Measurements from ENCODE around the gene LRP1. TPM values are rescaled to one million over a fixed set of nuclear protein-coding genes. Genes with fewer than 3 reads are reported as not detected.

LRP1 gene
- 237 and 303 TPM in 2 replicates for total RNA-seq (2012; rRNA removed)

DNA sequence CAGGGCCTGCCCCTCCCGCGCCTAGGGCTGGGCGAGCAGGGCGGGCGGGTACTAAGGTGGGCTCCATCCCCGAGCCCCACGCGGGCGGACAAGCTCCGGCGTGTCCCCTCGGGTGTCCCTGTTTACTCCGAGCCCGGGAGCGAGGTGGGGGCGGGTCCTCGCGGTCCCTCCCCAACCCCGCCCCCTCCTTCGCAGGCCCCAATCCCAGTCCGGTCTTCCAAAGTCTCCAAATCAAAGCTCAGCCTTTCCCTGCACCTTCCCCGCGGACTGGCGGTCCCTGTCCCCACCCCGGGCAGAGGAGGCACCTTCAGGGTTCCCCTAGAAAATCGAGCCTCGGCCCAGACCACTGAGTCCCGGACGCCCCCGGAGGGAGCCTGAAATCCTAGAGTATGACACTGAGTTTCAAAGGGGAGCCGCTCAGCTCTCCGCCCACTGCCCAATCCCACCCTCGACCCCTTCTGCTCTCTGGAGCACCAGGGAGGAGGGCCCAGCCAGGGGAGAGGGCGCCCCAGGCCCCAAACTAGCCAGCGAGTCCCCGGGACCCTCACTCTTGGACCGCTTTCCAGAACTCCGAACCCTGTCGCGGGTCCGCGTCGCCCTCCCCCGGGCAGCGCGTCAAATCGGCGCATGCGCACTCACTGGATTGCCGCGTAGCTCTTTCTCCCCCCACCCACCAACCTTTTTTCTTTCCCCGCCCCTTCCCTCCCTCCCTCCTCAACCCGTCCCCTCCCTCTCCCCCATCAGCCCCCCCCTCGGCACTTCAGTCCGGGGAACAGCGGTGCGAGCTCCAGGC is at the start of gene LRP1:
TSS of gene LRP1 (plus strand) at position 758 of the 793 bp plus-strand sequence. CDS start 482 bp downstream, outside the sequence.
- Histone ChIP-seq H3K4me1 (ENCODE audit: control insufficient read depth, insufficient read depth, low read length) (peaks cover 37% of the 10 kb centered on the region), H3K36me3 (ENCODE audit: insufficient read depth, low read length) (peaks cover 14% of the 10 kb centered on the region), H3K9ac (ENCODE audit: low read depth, low read length) (peak within 1 kb of the TSS; percentile 79), H3K27me3 (ENCODE audit: control insufficient read depth, insufficient read depth, low read length) (no peaks in the 10 kb centered on the region), H3K4me3 (ENCODE audit: low read length) (peak within 1 kb of the TSS; percentile 80), H3K4me2 (ENCODE audit: low read length) (peak within 1 kb of the TSS; percentile 96), H3K9me3 (replicated peaks; ENCODE audit: low read length) (no peaks in the 10 kb centered on the region)

DNA sequence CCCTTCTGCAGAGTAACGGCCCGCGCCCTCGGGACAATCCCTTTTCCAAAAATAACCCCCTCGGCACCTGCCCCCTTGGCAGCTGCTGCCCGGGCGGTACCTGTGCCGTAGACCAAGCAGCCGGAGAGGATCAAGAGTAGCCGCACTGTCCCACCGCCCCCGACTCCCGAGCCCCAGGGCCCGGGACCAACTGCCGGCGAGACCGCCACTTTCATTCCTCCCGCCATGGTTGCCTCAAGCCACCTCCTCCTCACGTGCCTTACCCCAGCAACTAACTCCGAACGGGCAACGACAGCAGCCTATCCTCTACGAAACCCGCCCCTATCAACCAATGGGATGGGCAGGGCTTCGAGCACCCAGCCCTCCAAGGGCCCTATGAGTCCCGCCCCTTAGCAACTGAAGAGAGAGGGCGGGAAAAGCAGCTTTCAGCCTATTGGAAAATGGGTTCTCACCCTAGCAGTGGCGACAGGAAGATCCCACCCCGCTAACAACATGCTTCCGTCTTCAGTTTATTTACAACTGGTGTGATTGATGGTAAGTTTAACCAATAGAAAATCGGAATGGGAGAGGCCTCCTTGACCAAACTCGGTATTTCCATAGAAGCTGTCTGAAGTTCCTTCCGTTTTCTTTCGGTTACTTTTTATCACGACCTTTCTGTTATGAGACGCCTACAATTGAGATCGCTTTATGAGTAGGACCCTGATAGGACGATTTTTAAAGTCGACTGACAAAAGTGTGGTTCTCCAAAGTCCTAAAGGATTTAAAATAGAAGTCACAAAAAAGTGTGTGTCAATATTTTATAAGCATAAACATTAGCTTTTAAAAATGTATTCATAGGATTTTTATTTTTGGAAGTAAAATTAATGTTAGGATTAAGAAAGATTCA is 49.5 kb upstream of the LRP1 start, which contains the start of gene NEMP1:
TSS of gene NEMP1 (minus strand) at position 273 of the 886 bp plus-strand sequence. CDS start at position 227, 46 bp downstream.
- peak within 1 kb of the TSS; percentile 86 for H3K4me3 ChIP-seq (ENCODE audit: low read length)

DNA sequence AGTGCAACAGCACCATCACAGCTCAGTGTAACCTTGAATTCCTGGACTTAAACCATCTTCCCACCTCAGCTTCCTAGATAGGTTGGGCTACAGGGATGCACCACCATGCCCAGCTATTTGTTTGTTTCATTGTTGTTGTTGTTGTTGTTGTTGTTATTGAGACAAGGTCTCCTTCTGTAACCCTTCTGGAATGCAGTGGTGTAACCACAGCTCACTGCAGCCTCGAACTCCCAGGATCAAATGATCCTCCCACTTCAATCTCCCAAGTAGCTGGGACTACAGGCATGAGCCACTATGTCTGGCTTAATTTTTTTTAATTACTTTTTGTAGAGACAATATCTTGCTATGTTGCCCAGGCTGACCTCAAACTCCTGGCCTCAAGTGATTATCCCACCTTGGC is 48.5 kb upstream of the LRP1 start:
- H3K4me2 ChIP-seq (ENCODE audit: low read length): peak overlapping the region; percentile 79
- H3K4me3 ChIP-seq (ENCODE audit: low read length): no peak overlapping the region
- H3K9ac ChIP-seq (ENCODE audit: low read depth, low read length): peak overlapping the region; percentile 83
- no peaks in the 10 kb centered on the region for H3K27me3 ChIP-seq (ENCODE audit: control insufficient read depth, insufficient read depth, low read length)
- H3K4me1 ChIP-seq (ENCODE audit: control insufficient read depth, insufficient read depth, low read length): peaks cover 14% of the 10 kb centered on the region
- H3K36me3 ChIP-seq (ENCODE audit: insufficient read depth, low read length): no peaks in the 10 kb centered on the region
- H3K9me3 ChIP-seq (replicated peaks; ENCODE audit: low read length): no peaks in the 10 kb centered on the region

More for the DNA sequence above, 49.5 kb upstream of the LRP1 start, which contains the start of gene NEMP1:
- Histone ChIP-seq H3K36me3 (ENCODE audit: insufficient read depth, low read length) (no peaks in the 10 kb centered on the region), H3K4me1 (ENCODE audit: control insufficient read depth, insufficient read depth, low read length) (peaks cover 14% of the 10 kb centered on the region), H3K4me2 (ENCODE audit: low read length) (peak within 1 kb of the TSS; percentile 89), H3K27me3 (ENCODE audit: control insufficient read depth, insufficient read depth, low read length) (no peaks in the 10 kb centered on the region), H3K9ac (ENCODE audit: low read depth, low read length) (peak within 1 kb of the TSS; percentile 86), H3K9me3 (replicated peaks; ENCODE audit: low read length) (no peaks in the 10 kb centered on the region)

DNA sequence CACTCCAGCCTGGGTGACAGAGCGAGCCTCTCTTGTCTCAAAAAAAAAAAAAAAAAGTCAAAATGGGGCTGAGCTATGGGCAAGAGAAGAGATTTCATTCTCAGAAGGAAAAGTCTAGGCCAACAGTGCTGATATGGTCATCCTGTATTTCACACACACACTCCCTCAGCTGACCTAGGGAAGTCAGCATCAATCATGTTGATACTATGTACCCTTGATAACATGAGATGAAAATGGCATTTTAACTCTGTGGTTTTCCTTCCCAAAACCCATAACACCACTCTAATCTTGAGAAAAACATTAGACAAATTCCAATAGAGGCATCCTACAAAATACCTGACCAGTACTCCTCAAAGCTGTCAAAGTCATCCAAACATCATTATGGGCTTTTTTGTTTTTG is 47.4 kb upstream of the LRP1 start:
- no peak overlapping the region for H3K9ac ChIP-seq (ENCODE audit: low read depth, low read length)

DNA sequence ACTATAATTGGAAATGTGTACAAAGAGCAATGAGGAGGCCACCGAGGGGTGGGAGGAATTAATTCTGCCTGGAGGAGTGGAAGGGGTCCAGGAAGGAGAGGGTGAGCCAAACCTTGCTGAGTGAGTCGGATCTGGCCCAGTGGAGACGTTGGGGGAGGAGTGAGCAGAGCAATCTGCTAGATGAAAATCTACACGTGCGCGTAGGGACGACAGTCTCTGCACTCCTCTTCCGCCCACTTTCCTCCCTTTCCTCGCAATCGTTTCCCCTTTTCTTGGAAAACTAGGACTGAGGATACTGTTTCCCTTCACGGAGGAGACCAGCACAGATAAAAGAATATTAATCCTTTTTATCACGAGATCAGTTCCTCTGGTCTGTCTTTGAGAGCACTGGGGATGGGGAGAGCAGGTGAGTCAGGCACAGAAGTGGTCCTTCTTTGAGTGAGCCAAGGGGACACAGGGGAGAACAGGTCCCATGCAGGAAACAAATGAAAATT is 42.2 kb upstream of the LRP1 start:
- H3K36me3 ChIP-seq (ENCODE audit: insufficient read depth, low read length): peaks cover 10% of the 10 kb centered on the region
- no peaks in the 10 kb centered on the region for H3K9me3 ChIP-seq (replicated peaks; ENCODE audit: low read length)
- peak overlapping the region; percentile 96 for H3K9ac ChIP-seq (ENCODE audit: low read depth, low read length)
- H3K27me3 ChIP-seq (ENCODE audit: control insufficient read depth, insufficient read depth, low read length): no peaks in the 10 kb centered on the region
- H3K4me1 ChIP-seq (ENCODE audit: control insufficient read depth, insufficient read depth, low read length): peaks cover 24% of the 10 kb centered on the region
- peak overlapping the region; percentile 86 for H3K4me3 ChIP-seq (ENCODE audit: low read length)
- H3K4me2 ChIP-seq (ENCODE audit: low read length): peak overlapping the region; percentile 94

More for the DNA sequence above, 47.4 kb upstream of the LRP1 start:
- Histone ChIP-seq H3K4me1 (ENCODE audit: control insufficient read depth, insufficient read depth, low read length) (peaks cover 18% of the 10 kb centered on the region), H3K36me3 (ENCODE audit: insufficient read depth, low read length) (no peaks in the 10 kb centered on the region), H3K27me3 (ENCODE audit: control insufficient read depth, insufficient read depth, low read length) (no peaks in the 10 kb centered on the region), H3K4me3 (ENCODE audit: low read length) (no peak overlapping the region), H3K9me3 (replicated peaks; ENCODE audit: low read length) (no peaks in the 10 kb centered on the region), H3K4me2 (ENCODE audit: low read length) (no peak overlapping the region)

DNA sequence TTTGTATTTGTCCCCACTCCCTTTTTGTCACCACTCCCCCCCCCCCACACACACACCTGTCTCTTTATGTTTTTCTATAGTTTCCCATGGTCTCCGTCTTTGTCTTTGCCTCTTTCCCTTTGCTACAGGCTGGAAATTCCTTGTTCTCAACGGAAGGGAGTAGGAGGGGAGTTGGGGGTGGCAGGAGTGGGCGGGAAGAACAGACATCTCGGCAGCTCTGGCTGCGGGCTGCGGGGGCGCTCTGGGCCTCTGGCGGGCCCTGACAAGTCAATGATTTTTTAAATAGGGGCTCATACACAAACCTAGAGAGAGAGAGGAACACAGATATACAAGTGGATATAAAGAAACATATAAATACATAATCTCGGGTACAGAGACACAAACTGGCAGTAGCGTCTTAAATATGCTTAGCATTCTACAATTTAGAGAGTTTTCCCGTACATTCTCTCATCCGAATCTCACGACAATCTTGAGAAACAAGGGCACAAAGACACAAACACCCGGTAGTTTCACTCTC is 41.7 kb upstream of the LRP1 start:
- H3K27me3 ChIP-seq (ENCODE audit: control insufficient read depth, insufficient read depth, low read length): no peaks in the 10 kb centered on the region
- H3K9ac ChIP-seq (ENCODE audit: low read depth, low read length): peak overlapping the region; percentile 96
- H3K4me2 ChIP-seq (ENCODE audit: low read length): peak overlapping the region; percentile 94
- peaks cover 15% of the 10 kb centered on the region for H3K36me3 ChIP-seq (ENCODE audit: insufficient read depth, low read length)
- no peaks in the 10 kb centered on the region for H3K9me3 ChIP-seq (replicated peaks; ENCODE audit: low read length)
- peaks cover 29% of the 10 kb centered on the region for H3K4me1 ChIP-seq (ENCODE audit: control insufficient read depth, insufficient read depth, low read length)
- H3K4me3 ChIP-seq (ENCODE audit: low read length): peak overlapping the region; percentile 86

DNA sequence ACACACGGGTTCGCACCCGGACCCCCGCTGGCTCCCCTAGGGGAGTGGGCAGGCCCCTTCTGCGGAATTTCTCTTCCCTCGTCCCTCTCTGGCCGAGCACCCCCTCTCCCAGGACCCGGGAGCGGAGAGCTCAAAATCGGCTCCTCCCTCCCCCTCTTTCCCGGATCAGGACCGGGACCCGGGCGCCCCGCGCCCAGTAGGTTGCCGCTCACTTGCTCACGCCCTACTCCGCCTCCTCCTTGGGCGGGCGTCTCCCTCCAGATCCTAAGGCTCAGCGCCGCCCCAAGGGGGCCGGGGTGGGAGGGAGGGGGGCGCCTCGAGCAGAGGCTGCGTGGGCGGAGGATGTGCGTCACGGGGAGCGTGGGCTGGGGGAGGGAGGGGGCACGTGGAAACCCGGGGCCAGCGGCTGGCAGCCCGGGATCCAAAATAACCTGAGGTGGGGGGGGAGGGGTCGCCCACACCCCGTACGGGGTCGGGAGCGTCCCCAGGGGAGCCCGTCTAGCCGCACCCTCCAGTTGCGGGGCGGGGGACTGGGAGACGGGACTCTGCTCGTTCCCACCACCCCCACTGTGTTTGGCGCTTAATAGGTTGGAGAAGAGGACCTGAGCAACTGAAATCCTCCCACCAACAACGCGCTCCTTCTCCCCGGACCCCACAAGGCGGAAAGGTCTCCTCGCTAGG is 41.1 kb upstream of the LRP1 start:
- Histone ChIP-seq H3K4me1 (ENCODE audit: control insufficient read depth, insufficient read depth, low read length) (peaks cover 35% of the 10 kb centered on the region), H3K4me2 (ENCODE audit: low read length) (peak overlapping the region; percentile 94), H3K27me3 (ENCODE audit: control insufficient read depth, insufficient read depth, low read length) (no peaks in the 10 kb centered on the region), H3K9ac (ENCODE audit: low read depth, low read length) (peak overlapping the region; percentile 96), H3K4me3 (ENCODE audit: low read length) (peak overlapping the region; percentile 86), H3K36me3 (ENCODE audit: insufficient read depth, low read length) (peaks cover 21% of the 10 kb centered on the region), H3K9me3 (replicated peaks; ENCODE audit: low read length) (no peaks in the 10 kb centered on the region)

DNA sequence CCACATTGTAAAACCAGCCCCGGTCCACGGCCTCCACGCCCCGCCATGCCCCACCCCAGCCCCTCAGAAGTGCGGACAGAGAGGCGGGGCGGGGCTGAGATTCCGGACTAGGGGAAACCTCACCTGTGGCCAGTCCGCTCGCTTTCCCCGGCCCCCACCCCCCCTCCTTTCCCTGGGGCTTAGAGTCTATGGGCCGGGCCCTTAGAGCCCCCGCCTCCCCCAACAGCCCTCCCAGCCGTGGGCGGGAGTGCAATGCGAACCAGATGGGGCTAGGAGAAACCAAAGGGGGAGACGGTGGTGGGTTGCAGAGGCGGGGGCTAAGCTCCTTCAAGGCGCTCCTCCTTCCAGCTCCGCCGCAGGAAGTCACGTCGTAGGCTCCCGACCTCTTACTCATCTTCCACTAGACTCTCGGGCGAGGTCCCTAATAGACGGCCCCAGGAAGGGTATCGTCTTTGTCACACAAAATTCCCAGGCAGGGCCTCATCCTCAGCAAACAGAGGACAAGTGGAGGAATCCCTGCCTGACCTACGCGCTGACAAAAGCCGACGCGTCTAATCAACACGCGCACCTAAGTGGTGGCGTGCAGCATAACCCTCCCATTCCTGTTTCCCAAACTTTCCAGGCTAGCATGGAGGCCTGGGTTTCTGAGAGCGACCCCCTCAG is 40.5 kb upstream of the LRP1 start:
- peak overlapping the region; percentile 86 for H3K4me3 ChIP-seq (ENCODE audit: low read length)
- no peaks in the 10 kb centered on the region for H3K27me3 ChIP-seq (ENCODE audit: control insufficient read depth, insufficient read depth, low read length)
- peaks cover 42% of the 10 kb centered on the region for H3K4me1 ChIP-seq (ENCODE audit: control insufficient read depth, insufficient read depth, low read length)
- no peaks in the 10 kb centered on the region for H3K9me3 ChIP-seq (replicated peaks; ENCODE audit: low read length)
- H3K4me2 ChIP-seq (ENCODE audit: low read length): peak overlapping the region; percentile 94
- H3K9ac ChIP-seq (ENCODE audit: low read depth, low read length): peak overlapping the region; percentile 95
- H3K36me3 ChIP-seq (ENCODE audit: insufficient read depth, low read length): peaks cover 28% of the 10 kb centered on the region

DNA sequence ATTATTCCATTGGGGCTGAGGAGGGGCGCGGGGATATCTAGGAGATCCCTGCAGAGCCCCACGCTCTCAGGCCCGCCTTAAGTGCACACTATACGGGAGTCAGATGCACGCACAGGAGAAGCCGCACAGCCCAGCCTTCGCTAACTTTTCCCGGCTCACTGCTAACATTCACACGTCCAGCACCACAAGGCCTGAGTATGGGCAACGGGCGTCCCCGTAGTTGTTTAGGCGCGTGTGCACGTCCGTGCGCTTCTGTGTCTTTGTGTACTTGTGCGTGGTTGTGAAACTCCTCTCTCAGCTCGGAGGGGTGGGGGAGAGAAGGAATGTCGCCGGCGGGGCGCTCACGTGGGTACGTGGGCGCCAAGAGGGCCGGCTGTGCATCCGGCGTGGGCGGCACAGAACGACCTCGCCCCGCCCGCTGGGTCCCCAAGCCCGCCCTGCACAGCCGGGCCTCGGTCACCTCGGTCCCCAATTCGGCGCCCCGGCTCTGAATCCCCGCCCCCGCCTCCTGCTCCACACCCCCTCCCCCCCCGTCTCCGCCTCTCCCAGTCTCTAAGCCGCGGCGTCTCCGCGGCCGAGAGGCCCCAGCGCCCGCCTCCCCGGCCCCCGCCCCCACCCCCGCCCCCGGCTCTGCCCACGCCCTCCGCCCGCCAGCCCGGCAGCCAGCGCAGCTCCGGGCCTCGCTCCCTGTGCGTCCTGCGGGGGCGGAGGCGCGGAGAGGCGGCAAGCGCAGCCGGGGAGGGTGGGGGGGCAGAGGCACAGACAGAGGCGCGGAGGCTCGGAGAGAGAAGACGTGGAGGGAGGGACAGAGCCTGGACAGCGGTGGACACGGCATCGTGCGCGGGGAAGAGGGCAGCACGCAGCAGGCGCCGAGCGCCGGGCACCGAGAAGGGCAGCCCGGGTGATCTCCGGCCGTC is 39.7 kb upstream of the LRP1 start, which contains the start of gene NAB2:
TSS of gene NAB2 (plus strand) at position 761 of the 917 bp plus-strand sequence. CDS start 158 bp downstream, outside the sequence.
- Histone ChIP-seq H3K4me3 (ENCODE audit: low read length) (peak within 1 kb of the TSS; percentile 98), H3K9ac (ENCODE audit: low read depth, low read length) (peak within 1 kb of the TSS; percentile 95), H3K27me3 (ENCODE audit: control insufficient read depth, insufficient read depth, low read length) (no peaks in the 10 kb centered on the region)

More for the DNA sequence above, 39.7 kb upstream of the LRP1 start, which contains the start of gene NAB2:
- H3K9me3 ChIP-seq (replicated peaks; ENCODE audit: low read length): no peaks in the 10 kb centered on the region
- peaks cover 50% of the 10 kb centered on the region for H3K4me1 ChIP-seq (ENCODE audit: control insufficient read depth, insufficient read depth, low read length)
- peaks cover 35% of the 10 kb centered on the region for H3K36me3 ChIP-seq (ENCODE audit: insufficient read depth, low read length)
- H3K4me2 ChIP-seq (ENCODE audit: low read length): peak within 1 kb of the TSS; percentile 100

Measured in skeletal muscle satellite cell (primary cell).